ENCODE measurements around the gene ARHGEF7. TPM values are rescaled to one million over a fixed set of nuclear protein-coding genes. Genes with fewer than 3 reads are reported as not detected.

ARHGEF7 gene
- total and polyA plus RNA-seq, 2 experiments from 2014 or later, result 23.6 to 58.9 TPM

DNA sequence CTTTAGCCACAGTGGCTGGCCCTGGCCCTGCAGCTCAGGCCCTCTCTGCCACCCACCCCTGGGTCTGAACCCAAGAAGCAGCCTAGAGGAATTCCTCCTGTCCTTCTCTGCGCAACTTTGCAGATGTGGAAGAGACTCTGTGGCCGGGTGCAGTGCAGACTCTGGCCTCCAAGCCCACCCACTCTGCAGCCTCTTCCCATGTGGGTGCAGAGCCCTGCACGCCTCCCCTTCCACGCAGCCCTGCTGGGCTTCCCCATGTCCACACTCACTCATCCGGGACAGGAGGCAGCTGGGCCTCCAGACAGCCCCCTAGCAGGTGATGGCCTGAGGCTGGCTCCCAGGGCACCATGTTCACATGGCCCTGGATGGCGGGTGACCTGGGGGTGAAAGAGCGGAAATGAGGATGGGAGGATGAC, 207.8 kb downstream of the ARHGEF7 start:
- H3K4me1 ChIP-seq (ENCODE audit: insufficient read depth), result no peaks in the 10 kb centered on the region
- DNase-seq (ENCODE audit: low spot score) (no peak), ATAC-seq (no peak)
- Mint-ChIP-seq H3K9me3 (no peaks in the 10 kb centered on the region), H3K4me3 (no peak overlapping the region), H3K27me3 (ENCODE audit: insufficient read depth, low read depth, poor library complexity) (peaks cover 11% of the 10 kb centered on the region), H3K27ac (no peak overlapping the region), H3K4me1 (peaks cover 5% of the 10 kb centered on the region; the same call in 1 of the 3 replicates), H3K36me3 (ENCODE audit: low read depth) (no peaks in the 10 kb centered on the region; the same call in 2 of the 3 replicates)
- H3K36me3 ChIP-seq (ENCODE audit: insufficient read depth), result no peaks in the 10 kb centered on the region
- no peaks in the 10 kb centered on the region for H3K27me3 ChIP-seq (ENCODE audit: insufficient read depth)
- no peak overlapping the region for H2AFZ ChIP-seq
- no peak overlapping the region for H3K4me3 ChIP-seq
- no peaks in the 10 kb centered on the region for H3K9me2 ChIP-seq (ENCODE audit: insufficient read depth)
- H3K79me2 ChIP-seq (replicated peaks; ENCODE audit: insufficient read depth), result no peaks in the 10 kb centered on the region
- H3K4me2 ChIP-seq, result no peak overlapping the region
- H3K27ac ChIP-seq (ENCODE audit: low read depth), result no peak overlapping the region
- TF ChIP-seq STAT1 (IDR thresholded peaks at IDR 0.05; ENCODE audit: unreplicated experiment) (no peak), EZH2phosphoT487 (IDR thresholded peaks at IDR 0.05; ENCODE audit: unreplicated experiment) (no peak), POLR2AphosphoS5 (IDR thresholded peaks at IDR 0.05; ENCODE audit: low read depth) (no peak), CREB1 (CRISPR knock-in tag; IDR thresholded peaks at IDR 0.05; ENCODE audit: low read depth) (no peak), EZH2 (IDR thresholded peaks at IDR 0.05; ENCODE audit: low read depth, unreplicated experiment) (no peak)
- TF ChIP-seq, protein P1, sequence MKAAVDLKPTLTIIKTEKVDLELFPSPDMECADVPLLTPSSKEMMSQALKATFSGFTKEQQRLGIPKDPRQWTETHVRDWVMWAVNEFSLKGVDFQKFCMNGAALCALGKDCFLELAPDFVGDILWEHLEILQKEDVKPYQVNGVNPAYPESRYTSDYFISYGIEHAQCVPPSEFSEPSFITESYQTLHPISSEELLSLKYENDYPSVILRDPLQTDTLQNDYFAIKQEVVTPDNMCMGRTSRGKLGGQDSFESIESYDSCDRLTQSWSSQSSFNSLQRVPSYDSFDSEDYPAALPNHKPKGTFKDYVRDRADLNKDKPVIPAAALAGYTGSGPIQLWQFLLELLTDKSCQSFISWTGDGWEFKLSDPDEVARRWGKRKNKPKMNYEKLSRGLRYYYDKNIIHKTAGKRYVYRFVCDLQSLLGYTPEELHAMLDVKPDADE (IDR thresholded peaks at IDR 0.05), result no peak
- TF ChIP-seq, protein P2, sequence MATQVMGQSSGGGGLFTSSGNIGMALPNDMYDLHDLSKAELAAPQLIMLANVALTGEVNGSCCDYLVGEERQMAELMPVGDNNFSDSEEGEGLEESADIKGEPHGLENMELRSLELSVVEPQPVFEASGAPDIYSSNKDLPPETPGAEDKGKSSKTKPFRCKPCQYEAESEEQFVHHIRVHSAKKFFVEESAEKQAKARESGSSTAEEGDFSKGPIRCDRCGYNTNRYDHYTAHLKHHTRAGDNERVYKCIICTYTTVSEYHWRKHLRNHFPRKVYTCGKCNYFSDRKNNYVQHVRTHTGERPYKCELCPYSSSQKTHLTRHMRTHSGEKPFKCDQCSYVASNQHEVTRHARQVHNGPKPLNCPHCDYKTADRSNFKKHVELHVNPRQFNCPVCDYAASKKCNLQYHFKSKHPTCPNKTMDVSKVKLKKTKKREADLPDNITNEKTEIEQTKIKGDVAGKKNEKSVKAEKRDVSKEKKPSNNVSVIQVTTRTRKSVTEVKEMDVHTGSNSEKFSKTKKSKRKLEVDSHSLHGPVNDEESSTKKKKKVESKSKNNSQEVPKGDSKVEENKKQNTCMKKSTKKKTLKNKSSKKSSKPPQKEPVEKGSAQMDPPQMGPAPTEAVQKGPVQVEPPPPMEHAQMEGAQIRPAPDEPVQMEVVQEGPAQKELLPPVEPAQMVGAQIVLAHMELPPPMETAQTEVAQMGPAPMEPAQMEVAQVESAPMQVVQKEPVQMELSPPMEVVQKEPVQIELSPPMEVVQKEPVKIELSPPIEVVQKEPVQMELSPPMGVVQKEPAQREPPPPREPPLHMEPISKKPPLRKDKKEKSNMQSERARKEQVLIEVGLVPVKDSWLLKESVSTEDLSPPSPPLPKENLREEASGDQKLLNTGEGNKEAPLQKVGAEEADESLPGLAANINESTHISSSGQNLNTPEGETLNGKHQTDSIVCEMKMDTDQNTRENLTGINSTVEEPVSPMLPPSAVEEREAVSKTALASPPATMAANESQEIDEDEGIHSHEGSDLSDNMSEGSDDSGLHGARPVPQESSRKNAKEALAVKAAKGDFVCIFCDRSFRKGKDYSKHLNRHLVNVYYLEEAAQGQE (IDR thresholded peaks at IDR 0.05; ENCODE audit: unreplicated experiment), result no peak
- no peaks in the 10 kb centered on the region for H4K20me1 ChIP-seq (replicated peaks; ENCODE audit: insufficient read depth)
- no peaks in the 10 kb centered on the region for H3F3A ChIP-seq (replicated peaks; ENCODE audit: low read depth)

DNA sequence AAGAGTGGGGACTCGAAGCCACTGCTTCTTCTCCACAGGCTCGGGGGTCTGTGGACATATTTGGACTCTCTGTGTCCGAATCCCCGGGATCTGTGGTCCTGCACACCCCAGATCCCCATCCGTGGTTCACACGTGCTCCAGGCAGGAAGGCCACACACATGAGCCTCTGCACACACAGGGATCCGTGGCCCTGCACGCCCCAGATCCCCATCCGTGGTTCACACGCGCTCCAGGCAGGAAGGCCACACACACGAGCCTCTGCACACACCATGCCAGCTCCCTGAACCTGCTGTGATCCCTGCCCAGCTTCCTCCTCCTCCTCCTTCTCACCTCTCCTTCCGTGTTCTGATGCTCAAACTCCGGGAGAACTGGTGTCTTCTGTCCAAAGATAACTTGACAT, 208.4 kb downstream of the ARHGEF7 start:
- Histone ChIP-seq H3K36me3 (ENCODE audit: insufficient read depth) (no peaks in the 10 kb centered on the region), H3K27ac (ENCODE audit: low read depth) (no peak overlapping the region), H3F3A (replicated peaks; ENCODE audit: low read depth) (no peaks in the 10 kb centered on the region), H2AFZ (no peak overlapping the region), H4K20me1 (replicated peaks; ENCODE audit: insufficient read depth) (no peaks in the 10 kb centered on the region), H3K4me2 (no peak overlapping the region), H3K79me2 (replicated peaks; ENCODE audit: insufficient read depth) (no peaks in the 10 kb centered on the region), H3K4me1 (ENCODE audit: insufficient read depth) (no peaks in the 10 kb centered on the region), H3K9me2 (ENCODE audit: insufficient read depth) (no peaks in the 10 kb centered on the region), H3K4me3 (no peak overlapping the region), H3K27me3 (ENCODE audit: insufficient read depth) (no peaks in the 10 kb centered on the region)
- Mint-ChIP-seq H3K4me1 (peaks cover 5% of the 10 kb centered on the region; the same call in 1 of the 3 replicates), H3K27ac (no peak overlapping the region), H3K36me3 (ENCODE audit: low read depth) (no peaks in the 10 kb centered on the region; the same call in 2 of the 3 replicates), H3K4me3 (no peak overlapping the region), H3K9me3 (no peaks in the 10 kb centered on the region), H3K27me3 (ENCODE audit: insufficient read depth, low read depth, poor library complexity) (peaks cover 11% of the 10 kb centered on the region)
- TF ChIP-seq, protein P3, sequence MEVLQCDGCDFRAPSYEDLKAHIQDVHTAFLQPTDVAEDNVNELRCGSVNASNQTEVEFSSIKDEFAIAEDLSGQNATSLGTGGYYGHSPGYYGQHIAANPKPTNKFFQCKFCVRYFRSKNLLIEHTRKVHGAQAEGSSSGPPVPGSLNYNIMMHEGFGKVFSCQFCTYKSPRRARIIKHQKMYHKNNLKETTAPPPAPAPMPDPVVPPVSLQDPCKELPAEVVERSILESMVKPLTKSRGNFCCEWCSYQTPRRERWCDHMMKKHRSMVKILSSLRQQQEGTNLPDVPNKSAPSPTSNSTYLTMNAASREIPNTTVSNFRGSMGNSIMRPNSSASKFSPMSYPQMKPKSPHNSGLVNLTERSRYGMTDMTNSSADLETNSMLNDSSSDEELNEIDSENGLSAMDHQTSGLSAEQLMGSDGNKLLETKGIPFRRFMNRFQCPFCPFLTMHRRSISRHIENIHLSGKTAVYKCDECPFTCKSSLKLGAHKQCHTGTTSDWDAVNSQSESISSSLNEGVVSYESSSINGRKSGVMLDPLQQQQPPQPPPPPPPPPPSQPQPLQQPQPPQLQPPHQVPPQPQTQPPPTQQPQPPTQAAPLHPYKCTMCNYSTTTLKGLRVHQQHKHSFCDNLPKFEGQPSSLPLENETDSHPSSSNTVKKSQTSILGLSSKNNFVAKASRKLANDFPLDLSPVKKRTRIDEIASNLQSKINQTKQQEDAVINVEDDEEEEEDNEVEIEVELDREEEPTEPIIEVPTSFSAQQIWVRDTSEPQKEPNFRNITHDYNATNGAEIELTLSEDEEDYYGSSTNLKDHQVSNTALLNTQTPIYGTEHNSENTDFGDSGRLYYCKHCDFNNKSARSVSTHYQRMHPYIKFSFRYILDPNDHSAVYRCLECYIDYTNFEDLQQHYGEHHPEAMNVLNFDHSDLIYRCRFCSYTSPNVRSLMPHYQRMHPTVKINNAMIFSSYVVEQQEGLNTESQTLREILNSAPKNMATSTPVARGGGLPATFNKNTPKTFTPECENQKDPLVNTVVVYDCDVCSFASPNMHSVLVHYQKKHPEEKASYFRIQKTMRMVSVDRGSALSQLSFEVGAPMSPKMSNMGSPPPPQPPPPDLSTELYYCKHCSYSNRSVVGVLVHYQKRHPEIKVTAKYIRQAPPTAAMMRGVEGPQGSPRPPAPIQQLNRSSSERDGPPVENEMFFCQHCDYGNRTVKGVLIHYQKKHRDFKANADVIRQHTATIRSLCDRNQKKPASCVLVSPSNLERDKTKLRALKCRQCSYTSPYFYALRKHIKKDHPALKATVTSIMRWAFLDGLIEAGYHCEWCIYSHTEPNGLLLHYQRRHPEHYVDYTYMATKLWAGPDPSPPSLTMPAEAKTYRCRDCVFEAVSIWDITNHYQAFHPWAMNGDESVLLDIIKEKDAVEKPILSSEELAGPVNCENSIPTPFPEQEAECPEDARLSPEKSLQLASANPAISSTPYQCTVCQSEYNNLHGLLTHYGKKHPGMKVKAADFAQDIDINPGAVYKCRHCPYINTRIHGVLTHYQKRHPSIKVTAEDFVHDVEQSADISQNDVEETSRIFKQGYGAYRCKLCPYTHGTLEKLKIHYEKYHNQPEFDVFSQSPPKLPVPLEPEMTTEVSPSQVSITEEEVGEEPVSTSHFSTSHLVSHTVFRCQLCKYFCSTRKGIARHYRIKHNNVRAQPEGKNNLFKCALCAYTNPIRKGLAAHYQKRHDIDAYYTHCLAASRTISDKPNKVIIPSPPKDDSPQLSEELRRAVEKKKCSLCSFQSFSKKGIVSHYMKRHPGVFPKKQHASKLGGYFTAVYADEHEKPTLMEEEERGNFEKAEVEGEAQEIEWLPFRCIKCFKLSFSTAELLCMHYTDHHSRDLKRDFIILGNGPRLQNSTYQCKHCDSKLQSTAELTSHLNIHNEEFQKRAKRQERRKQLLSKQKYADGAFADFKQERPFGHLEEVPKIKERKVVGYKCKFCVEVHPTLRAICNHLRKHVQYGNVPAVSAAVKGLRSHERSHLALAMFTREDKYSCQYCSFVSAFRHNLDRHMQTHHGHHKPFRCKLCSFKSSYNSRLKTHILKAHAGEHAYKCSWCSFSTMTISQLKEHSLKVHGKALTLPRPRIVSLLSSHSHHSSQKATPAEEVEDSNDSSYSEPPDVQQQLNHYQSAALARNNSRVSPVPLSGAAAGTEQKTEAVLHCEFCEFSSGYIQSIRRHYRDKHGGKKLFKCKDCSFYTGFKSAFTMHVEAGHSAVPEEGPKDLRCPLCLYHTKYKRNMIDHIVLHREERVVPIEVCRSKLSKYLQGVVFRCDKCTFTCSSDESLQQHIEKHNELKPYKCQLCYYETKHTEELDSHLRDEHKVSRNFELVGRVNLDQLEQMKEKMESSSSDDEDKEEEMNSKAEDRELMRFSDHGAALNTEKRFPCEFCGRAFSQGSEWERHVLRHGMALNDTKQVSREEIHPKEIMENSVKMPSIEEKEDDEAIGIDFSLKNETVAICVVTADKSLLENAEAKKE (CRISPR knock-in tag; IDR thresholded peaks at IDR 0.05), result no peak
- ATAC-seq (no peak), DNase-seq (ENCODE audit: low spot score) (no peak)

All from GM23338 (cell line).